ENCODE results near the gene IQUB. TPM values are rescaled to one million over a fixed set of nuclear protein-coding genes. Genes with fewer than 3 reads are reported as not detected.

The IQUB gene
- total RNA-seq, 1 experiment from 2014 or later, result 0.77 TPM

DNA sequence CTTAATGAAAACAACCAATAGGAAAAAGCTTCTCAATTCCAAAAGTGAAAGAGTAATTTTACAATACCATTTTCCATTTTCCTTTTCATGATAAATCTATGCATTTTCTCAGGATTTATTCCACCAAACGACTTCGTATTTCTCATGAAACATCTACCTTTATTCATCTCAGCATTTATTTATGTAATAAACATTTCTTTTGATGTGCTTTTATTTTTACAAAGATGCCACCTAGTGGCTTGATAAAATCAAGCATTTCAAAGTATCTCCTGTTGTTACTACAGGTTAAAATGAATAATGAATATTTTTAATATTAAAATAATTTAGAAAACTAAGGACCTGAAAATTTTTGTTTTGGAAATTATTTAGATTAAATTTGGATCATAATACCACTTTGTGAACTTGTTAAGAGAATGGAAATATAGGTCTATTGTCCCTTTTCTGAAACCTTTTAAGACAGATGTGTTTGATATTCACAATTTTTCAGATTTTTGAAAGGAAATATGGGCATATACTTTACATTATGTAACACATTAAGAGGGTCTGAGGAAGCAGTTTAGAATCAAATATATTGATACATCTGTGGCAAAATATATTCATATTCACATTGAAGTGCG is 2.7 kb upstream of the IQUB start:
- ChIA-PET CTCF (interaction anchor here (0.6 to 1.0 kb wide), 3 partner anchors 20 to 43 kb away, joined by 3 to 4 read pairs (median 3); partner anchors contain the start of gene NDUFA5), POLR2A (no interaction called here)
- no peaks in the 10 kb centered on the region for H3K9me3 Mint-ChIP-seq
- DNase-seq (ENCODE audit: low spot score) (no peak), ATAC-seq (no peak)
- H3K27ac Mint-ChIP-seq, result no peak overlapping the region
- H3K27me3 Mint-ChIP-seq (ENCODE audit: low read depth), result peaks cover 16% of the 10 kb centered on the region
- no peak for TF ChIP-seq ZNF263 (CRISPR knock-in tag; IDR thresholded peaks at IDR 0.05; ENCODE audit: low read depth)
- no peak for TF ChIP-seq IRF2 (CRISPR knock-in tag; IDR thresholded peaks at IDR 0.05; ENCODE audit: borderline replicate concordance, low read depth)
- no peak for TF ChIP-seq FOXK1 (CRISPR knock-in tag; IDR thresholded peaks at IDR 0.05)
- TF ChIP-seq HMGA2 (CRISPR knock-in tag; IDR thresholded peaks at IDR 0.05), result peak; percentile 16; the same call in 1 of the 2 replicates
- H3K4me1 Mint-ChIP-seq, result peaks cover 13% of the 10 kb centered on the region
- H3K36me3 Mint-ChIP-seq, result no peaks in the 10 kb centered on the region
- H3K4me3 Mint-ChIP-seq, result no peak overlapping the region

DNA sequence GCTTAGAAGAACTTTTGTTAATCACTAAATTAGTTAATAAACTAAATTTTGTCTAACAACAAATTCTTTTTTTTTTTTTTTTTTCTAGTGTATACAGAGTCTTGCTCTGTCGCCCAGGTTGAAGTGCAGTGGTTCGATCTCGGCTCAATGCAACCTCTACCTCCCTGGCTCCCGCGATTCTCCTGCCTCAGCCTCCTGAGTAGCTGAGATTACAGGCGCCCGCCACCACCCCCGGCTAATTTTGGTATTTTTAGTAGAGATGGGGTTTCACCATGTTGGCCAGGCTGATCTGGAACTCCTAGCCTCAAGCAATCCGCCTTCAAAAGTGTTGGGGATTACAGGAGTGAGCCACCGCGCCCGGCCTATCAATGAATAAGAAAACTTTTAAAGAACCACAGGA is 1.1 kb upstream of the IQUB start:
- no peak overlapping the region for H3K27ac Mint-ChIP-seq
- ATAC-seq (no peak), DNase-seq (ENCODE audit: low spot score) (no peak)
- H3K4me3 Mint-ChIP-seq, result no peak overlapping the region
- ChIA-PET POLR2A (interaction anchor here (0.7 kb wide), 1 partner anchor 289 kb away, joined by 4 read pairs; no protein-coding TSS in a partner anchor), CTCF (interaction anchor here (0.6 to 2.6 kb wide), 3 partner anchors 42 to 1183 kb away, joined by 3 to 31 read pairs (median 5); no protein-coding TSS in a partner anchor)
- H3K27me3 Mint-ChIP-seq (ENCODE audit: low read depth), result peaks cover 16% of the 10 kb centered on the region
- H3K4me1 Mint-ChIP-seq, result peaks cover 17% of the 10 kb centered on the region
- TF ChIP-seq, protein P1, sequence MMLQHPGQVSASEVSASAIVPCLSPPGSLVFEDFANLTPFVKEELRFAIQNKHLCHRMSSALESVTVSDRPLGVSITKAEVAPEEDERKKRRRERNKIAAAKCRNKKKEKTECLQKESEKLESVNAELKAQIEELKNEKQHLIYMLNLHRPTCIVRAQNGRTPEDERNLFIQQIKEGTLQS (CRISPR knock-in tag; conservative IDR thresholded peaks at IDR 0.05), result no peak
- TF ChIP-seq SOX15 (CRISPR knock-in tag; IDR thresholded peaks at IDR 0.05), result no peak
- TF ChIP-seq, protein P2, sequence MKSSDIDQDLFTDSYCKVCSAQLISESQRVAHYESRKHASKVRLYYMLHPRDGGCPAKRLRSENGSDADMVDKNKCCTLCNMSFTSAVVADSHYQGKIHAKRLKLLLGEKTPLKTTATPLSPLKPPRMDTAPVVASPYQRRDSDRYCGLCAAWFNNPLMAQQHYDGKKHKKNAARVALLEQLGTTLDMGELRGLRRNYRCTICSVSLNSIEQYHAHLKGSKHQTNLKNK (CRISPR knock-in tag; IDR thresholded peaks at IDR 0.05), result no peak
- TF ChIP-seq, protein P3, sequence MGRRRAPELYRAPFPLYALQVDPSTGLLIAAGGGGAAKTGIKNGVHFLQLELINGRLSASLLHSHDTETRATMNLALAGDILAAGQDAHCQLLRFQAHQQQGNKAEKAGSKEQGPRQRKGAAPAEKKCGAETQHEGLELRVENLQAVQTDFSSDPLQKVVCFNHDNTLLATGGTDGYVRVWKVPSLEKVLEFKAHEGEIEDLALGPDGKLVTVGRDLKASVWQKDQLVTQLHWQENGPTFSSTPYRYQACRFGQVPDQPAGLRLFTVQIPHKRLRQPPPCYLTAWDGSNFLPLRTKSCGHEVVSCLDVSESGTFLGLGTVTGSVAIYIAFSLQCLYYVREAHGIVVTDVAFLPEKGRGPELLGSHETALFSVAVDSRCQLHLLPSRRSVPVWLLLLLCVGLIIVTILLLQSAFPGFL (CRISPR knock-in tag; IDR thresholded peaks at IDR 0.05; ENCODE audit: borderline replicate concordance), result no peak
- no peak for TF ChIP-seq ZNF138 (CRISPR knock-in tag; conservative IDR thresholded peaks at IDR 0.05)
- no peak for TF ChIP-seq OVOL2 (CRISPR knock-in tag; IDR thresholded peaks at IDR 0.05; ENCODE audit: borderline replicate concordance)
- no peak for TF ChIP-seq NFYB (CRISPR knock-in tag; conservative IDR thresholded peaks at IDR 0.05; ENCODE audit: low read depth)
- TF ChIP-seq, protein P4, sequence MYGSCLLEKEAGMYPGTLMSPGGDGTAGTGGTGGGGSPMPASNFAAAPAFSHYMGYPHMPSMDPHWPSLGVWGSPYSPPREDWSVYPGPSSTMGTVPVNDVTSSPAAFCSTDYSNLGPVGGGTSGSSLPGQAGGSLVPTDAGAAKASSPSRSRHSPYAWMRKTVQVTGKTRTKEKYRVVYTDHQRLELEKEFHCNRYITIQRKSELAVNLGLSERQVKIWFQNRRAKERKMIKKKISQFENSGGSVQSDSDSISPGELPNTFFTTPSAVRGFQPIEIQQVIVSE (CRISPR knock-in tag; IDR thresholded peaks at IDR 0.05; ENCODE audit: borderline replicate concordance), result no peak
- TF ChIP-seq, protein P5, sequence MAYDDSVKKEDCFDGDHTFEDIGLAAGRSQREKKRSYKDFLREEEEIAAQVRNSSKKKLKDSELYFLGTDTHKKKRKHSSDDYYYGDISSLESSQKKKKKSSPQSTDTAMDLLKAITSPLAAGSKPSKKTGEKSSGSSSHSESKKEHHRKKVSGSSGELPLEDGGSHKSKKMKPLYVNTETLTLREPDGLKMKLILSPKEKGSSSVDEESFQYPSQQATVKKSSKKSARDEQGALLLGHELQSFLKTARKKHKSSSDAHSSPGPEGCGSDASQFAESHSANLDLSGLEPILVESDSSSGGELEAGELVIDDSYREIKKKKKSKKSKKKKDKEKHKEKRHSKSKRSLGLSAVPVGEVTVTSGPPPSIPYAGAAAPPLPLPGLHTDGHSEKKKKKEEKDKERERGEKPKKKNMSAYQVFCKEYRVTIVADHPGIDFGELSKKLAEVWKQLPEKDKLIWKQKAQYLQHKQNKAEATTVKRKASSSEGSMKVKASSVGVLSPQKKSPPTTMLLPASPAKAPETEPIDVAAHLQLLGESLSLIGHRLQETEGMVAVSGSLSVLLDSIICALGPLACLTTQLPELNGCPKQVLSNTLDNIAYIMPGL (CRISPR knock-in tag; IDR thresholded peaks at IDR 0.05), result no peak
- no peak for TF ChIP-seq IRF2 (CRISPR knock-in tag; IDR thresholded peaks at IDR 0.05; ENCODE audit: borderline replicate concordance, low read depth)
- no peak for TF ChIP-seq KAT7 (CRISPR knock-in tag; IDR thresholded peaks at IDR 0.05; ENCODE audit: borderline replicate concordance)
- H3K9me3 Mint-ChIP-seq, result no peaks in the 10 kb centered on the region
- H3K36me3 Mint-ChIP-seq, result no peaks in the 10 kb centered on the region

DNA sequence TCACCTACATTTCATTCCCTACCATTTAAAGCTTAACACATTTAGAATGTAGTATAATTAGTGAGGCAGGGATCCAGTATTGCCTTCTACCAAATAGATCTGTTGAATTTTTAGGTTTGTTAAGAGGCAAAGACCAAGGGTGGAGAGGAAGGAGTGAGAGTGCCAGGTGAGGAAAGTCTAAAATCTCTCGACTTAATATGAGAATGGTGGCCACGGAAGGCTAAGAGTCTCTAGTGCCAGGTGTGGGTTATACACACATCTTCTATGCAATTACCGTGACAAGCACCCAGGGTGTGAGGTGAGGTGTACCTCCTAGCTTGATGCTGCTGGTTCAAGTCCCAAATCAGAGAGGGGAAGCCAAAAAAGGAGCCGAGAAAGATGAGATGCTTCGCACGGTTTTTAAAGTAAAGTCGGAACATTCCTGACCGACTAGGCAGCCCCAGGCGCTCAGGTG is 439 bp downstream of the IQUB start:
- peaks cover 16% of the 10 kb centered on the region for H3K27me3 Mint-ChIP-seq (ENCODE audit: low read depth)
- H3K27ac Mint-ChIP-seq, result peak overlapping the region; percentile 86; the same call in 1 of the 2 replicates
- H3K9me3 Mint-ChIP-seq, result no peaks in the 10 kb centered on the region
- DNase-seq (ENCODE audit: low spot score) (no peak), ATAC-seq (no peak)
- H3K36me3 Mint-ChIP-seq, result no peaks in the 10 kb centered on the region
- POLR2A ChIA-PET, result interaction anchor here (0.6 to 1.0 kb wide), 2 partner anchors 24 to 215 kb away, joined by 3 read pairs; partner anchors contain the start of genes NDUFA5 and WASL
- peak overlapping the region; percentile 84 for H3K4me3 Mint-ChIP-seq
- TF ChIP-seq RORB (CRISPR knock-in tag; IDR thresholded peaks at IDR 0.05) (no peak), TP53 (CRISPR knock-in tag; IDR thresholded peaks at IDR 0.05) (no peak), ESRRA (CRISPR knock-in tag; IDR thresholded peaks at IDR 0.05; ENCODE audit: borderline replicate concordance) (no peak), FOXP1 (CRISPR knock-in tag; IDR thresholded peaks at IDR 0.05; ENCODE audit: borderline replicate concordance) (no peak), PRRX2 (CRISPR knock-in tag; IDR thresholded peaks at IDR 0.05) (no peak), SP1 (CRISPR knock-in tag; conservative IDR thresholded peaks at IDR 0.05) (no peak), CREM (CRISPR knock-in tag; IDR thresholded peaks at IDR 0.05) (no peak), MXD4 (CRISPR knock-in tag; IDR thresholded peaks at IDR 0.05; ENCODE audit: borderline replicate concordance) (no peak), TEAD4 (CRISPR knock-in tag; IDR thresholded peaks at IDR 0.05) (no peak)
- CTCF ChIA-PET, result interaction anchor here (0.7 to 2.6 kb wide), 3 partner anchors 40 to 148 kb away, joined by 3 to 31 read pairs (median 3); no protein-coding TSS in a partner anchor
- peaks cover 17% of the 10 kb centered on the region for H3K4me1 Mint-ChIP-seq
